Tibial nerve (tissue), 4 donors: Measurements from ENCODE around the gene PAQR4. TPM values are rescaled to one million over a fixed set of nuclear protein-coding genes. Genes with fewer than 3 reads are reported as not detected.

Experiments
- DNase-seq, 2 donors: peaks; one replicate each; pipeline ENCODE4 v3.0.0-alpha.2; 2019; ENCODE audit warnings: low spot score in 2 of 2
- H3K27ac ChIP-seq, 4 donors: fragments of 200-600 bp; sonication (generic) in 3 of 4; one replicate each; pipeline ENCODE4 v1.5.1; 2017 to 2019; ENCODE audit warnings: mild to moderate bottlenecking in 1 of 4
- H3K27me3 ChIP-seq, 2 donors: fragments of 200-600 bp; sonication (generic) in 1 of 2; one replicate each; pipeline versions ENCODE4 v1.5.1 to v1.6.0; 2017 to 2019
- H3K36me3 ChIP-seq, 3 donors: fragments of 200-600 bp; sonication (generic); one replicate each; pipeline ENCODE4 v1.5.1; 2018 to 2019
- H3K4me1 ChIP-seq, 4 donors: fragments of 200-600 bp; sonication (generic) in 3 of 4; one replicate each; pipeline ENCODE4 v1.5.1; 2017 to 2019
- H3K4me3 ChIP-seq, 4 donors: fragments of 200-600 bp; sonication (generic) in 3 of 4; one replicate each; pipeline ENCODE4 v1.5.1; 2017 to 2019; ENCODE audit warnings: mild to moderate bottlenecking in 1 of 4, moderate library complexity in 1 of 4
- H3K9me3 ChIP-seq, 4 donors: fragments of 200-600 bp; sonication (generic) in 3 of 4; one replicate each; pipeline ENCODE4 v1.5.1; 2017 to 2019
- CTCF ChIP-seq, 5 experiments: fragments of 200-600 bp in 3 of 5; fragments of 450-650 bp in 2 of 5; sonication (generic) in 3 of 5; IDR thresholded peaks; one replicate each; pipeline ENCODE4 v1.5.1; 2016 to 2019; ENCODE audit warnings: antibody characterized with exemption in 5 of 5, mild to moderate bottlenecking in 3 of 5, moderate library complexity in 2 of 5
- EP300 ChIP-seq, 2 donors: sonication (generic); formaldehyde crosslinking; IDR thresholded peaks; one replicate each; pipeline ENCODE4 v1.6.1; 2017; ENCODE audit warnings: antibody characterized with exemption in 2 of 2, mild to moderate bottlenecking in 1 of 2
- POLR2A ChIP-seq, 2 donors: fragments of 450-650 bp; IDR thresholded peaks; one replicate each; pipeline ENCODE4 v1.6.1; 2017; ENCODE audit warnings: antibody characterized with exemption in 2 of 2, mild to moderate bottlenecking in 2 of 2, moderate library complexity in 2 of 2
- WGBS, 2 donors: methylation state at CpG; one replicate each; pipeline ENCODE4 v1.1.5; 2018; 5-methylcytosine and 5-hydroxymethylcytosine counted together
- total RNA-seq, 4 donors: library from RNA; depleted of rRNA; stranded (reverse); fragments of >200 nt; gene quantifications; one replicate each; pipeline ENCODE4 v1.1.0, GENCODE V29; 2016

Gene PAQR4
- total RNA-seq, 4 donors from 2014 or later, result 5.1 to 15.0 (median 7.9) TPM

- no peak for TF ChIP-seq EP300 (IDR thresholded peaks at IDR 0.05)
- no peak for TF ChIP-seq POLR2A (IDR thresholded peaks at IDR 0.05)
- no peak for TF ChIP-seq CTCF (IDR thresholded peaks at IDR 0.05)
- WGBS, 2 donors, result 92 to 94% methylated on average over 16 to 27 of the region's 28 CpGs
- H3K9me3 ChIP-seq, result no peaks in the 10 kb centered on the region
- no peak overlapping the region for H3K27ac ChIP-seq
- peaks cover 0 to 28% (median 0%) of the 10 kb centered on the region in 3 donors for H3K36me3 ChIP-seq
- H3K4me1 ChIP-seq, result peaks cover 0 to 27% (median 9%) of the 10 kb centered on the region in 4 donors
- H3K27me3 ChIP-seq, result peaks cover 0 to 25% of the 10 kb centered on the region in 2 donors
- H3K4me3 ChIP-seq, result no peak overlapping the region
- no peak for DNase-seq
These were observed 6.1 kb downstream of the PAQR4 start for GRCh38 chr16:2975161-2975795.

GRCh38 chr16:2976201-2976600, 7.1 kb downstream of the PAQR4 start:
- TF ChIP-seq EP300 (IDR thresholded peaks at IDR 0.05), result no peak
- no peak for TF ChIP-seq POLR2A (IDR thresholded peaks at IDR 0.05)
- no peak for TF ChIP-seq CTCF (IDR thresholded peaks at IDR 0.05)
- Histone ChIP-seq H3K9me3 (no peaks in the 10 kb centered on the region), H3K36me3 (peaks cover 0 to 28% (median 0%) of the 10 kb centered on the region in 3 donors), H3K4me3 (no peak overlapping the region), H3K27ac (no peak overlapping the region), H3K27me3 (peaks cover 0 to 25% of the 10 kb centered on the region in 2 donors), H3K4me1 (peaks cover 0 to 25% (median 13%) of the 10 kb centered on the region in 4 donors)
- WGBS, 2 donors, result 83 to 87% methylated on average over 7 of the region's 7 CpGs
- no peak for DNase-seq

- TF ChIP-seq POLR2A (IDR thresholded peaks at IDR 0.05) (no peak), EP300 (IDR thresholded peaks at IDR 0.05) (no peak), CTCF (IDR thresholded peaks at IDR 0.05) (no peak)
- peaks cover 0 to 25% of the 10 kb centered on the region in 2 donors for H3K27me3 ChIP-seq
- peaks cover 0 to 25% (median 14%) of the 10 kb centered on the region in 4 donors for H3K4me1 ChIP-seq
- H3K27ac ChIP-seq, result no peak overlapping the region
- 87 to 92% methylated on average over 3 to 15 of the region's 15 CpGs for WGBS, 2 donors
- H3K4me3 ChIP-seq, result no peak overlapping the region
- no peaks in the 10 kb centered on the region for H3K9me3 ChIP-seq
- H3K36me3 ChIP-seq, result peaks cover 0 to 25% (median 0%) of the 10 kb centered on the region in 3 donors
- DNase-seq, result no peak
These were observed 7.5 kb downstream of the PAQR4 start for GRCh38 chr16:2976673-2977072.

GRCh38 chr16:2977440-2977839, 8.3 kb downstream of the PAQR4 start:
- WGBS, 2 donors, result 64 to 77% methylated on average over 5 to 6 of the region's 6 CpGs
- Histone ChIP-seq H3K9me3 (no peaks in the 10 kb centered on the region), H3K27ac (no peak overlapping the region), H3K4me3 (no peak overlapping the region), H3K27me3 (peaks cover 0 to 25% of the 10 kb centered on the region in 2 donors), H3K4me1 (peaks cover 0 to 23% (median 14%) of the 10 kb centered on the region in 4 donors), H3K36me3 (peaks cover 0 to 18% (median 0%) of the 10 kb centered on the region in 3 donors)
- no peak for TF ChIP-seq CTCF (IDR thresholded peaks at IDR 0.05)
- no peak for TF ChIP-seq POLR2A (IDR thresholded peaks at IDR 0.05)
- TF ChIP-seq EP300 (IDR thresholded peaks at IDR 0.05), result no peak
- no peak for DNase-seq

GRCh38 chr16:2979669-2980226, 10.6 kb downstream of the PAQR4 start:
- Histone ChIP-seq H3K27ac (peak overlapping the region in 1 of 4 donors; percentile 90), H3K27me3 (peaks cover 0 to 25% of the 10 kb centered on the region in 2 donors), H3K4me3 (peak overlapping the region; percentile 61 to 93 (median 88)), H3K36me3 (peaks cover 0 to 1% (median 0%) of the 10 kb centered on the region in 3 donors), H3K4me1 (peaks cover 0 to 37% (median 19%) of the 10 kb centered on the region in 4 donors), H3K9me3 (no peaks in the 10 kb centered on the region)
- 2 to 3% methylated on average over 30 to 34 of the region's 43 CpGs for WGBS, 2 donors
- TF ChIP-seq CTCF (IDR thresholded peaks at IDR 0.05), result no peak
- TF ChIP-seq EP300 (IDR thresholded peaks at IDR 0.05), result no peak
- no peak for TF ChIP-seq POLR2A (IDR thresholded peaks at IDR 0.05)
- no peak for DNase-seq
